ENCODE data around the gene STXBP5L. TPM values are rescaled to one million over a fixed set of nuclear protein-coding genes. Genes with fewer than 3 reads are reported as not detected.

Gene STXBP5L
- under 1 TPM; under 0.01 to 0.78 TPM for total RNA-seq

DNA sequence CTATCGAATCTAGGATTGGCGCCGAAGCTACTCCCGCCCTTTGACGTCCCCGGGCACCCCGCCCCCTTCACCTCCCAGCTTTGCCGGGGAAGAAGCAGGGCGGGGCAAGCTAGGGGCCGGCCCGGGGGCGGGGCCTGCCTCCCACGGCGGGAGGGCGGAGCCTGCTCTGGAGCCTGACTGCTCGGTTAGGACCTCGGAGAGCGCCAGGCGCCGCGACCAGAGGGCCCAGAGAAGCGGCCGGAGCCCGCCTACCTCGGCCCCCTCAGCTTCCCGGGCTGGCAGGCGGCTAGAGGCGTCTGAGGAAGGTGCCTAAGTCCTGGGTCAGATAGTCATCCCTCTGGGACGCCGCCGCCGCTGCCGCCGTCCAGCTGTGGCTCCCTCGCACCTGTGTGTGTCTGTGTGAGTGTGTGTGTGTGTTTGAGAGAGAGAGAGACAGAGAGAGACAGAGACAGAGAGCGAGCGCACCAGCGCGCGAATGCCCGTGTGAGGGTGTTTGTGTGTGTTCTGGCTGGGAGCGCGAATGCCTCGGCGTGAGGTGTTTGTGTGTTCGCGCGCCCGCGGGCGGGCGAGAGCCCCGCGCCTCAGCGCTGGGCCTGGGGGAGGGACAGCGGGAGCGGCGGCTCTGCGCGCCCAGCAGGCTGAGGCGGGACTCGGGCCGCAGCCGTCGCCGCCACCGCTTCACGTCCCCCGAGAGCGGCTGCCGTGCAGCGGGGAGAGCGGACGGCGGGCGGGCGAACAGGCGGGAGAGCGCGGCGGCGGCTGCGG lies at the start of gene STXBP5L:
STXBP5L (plus strand) TSS at position 176 of the 765 bp plus-strand sequence. CDS start 1,374 bp downstream, outside the sequence.
- DNase-seq = peak; percentile 89 to 96 (median 94)
- ATAC-seq = peak; percentile 97
- 1 to 2% methylated on average over 34 to 74 of the region's 83 CpGs for WGBS, 2 donors
- H3K27ac ChIP-seq = peak within 1 kb of the TSS in 3 of 4 donors; percentile 52 to 75 (median 58)
- intact Hi-C loops (cut with DNase I) = no loop called here
- peak in 2 of 3 donors; percentile 51 to 64 for TF ChIP-seq POLR2A (IDR thresholded peaks at IDR 0.05)
- TF ChIP-seq, protein P1, sequence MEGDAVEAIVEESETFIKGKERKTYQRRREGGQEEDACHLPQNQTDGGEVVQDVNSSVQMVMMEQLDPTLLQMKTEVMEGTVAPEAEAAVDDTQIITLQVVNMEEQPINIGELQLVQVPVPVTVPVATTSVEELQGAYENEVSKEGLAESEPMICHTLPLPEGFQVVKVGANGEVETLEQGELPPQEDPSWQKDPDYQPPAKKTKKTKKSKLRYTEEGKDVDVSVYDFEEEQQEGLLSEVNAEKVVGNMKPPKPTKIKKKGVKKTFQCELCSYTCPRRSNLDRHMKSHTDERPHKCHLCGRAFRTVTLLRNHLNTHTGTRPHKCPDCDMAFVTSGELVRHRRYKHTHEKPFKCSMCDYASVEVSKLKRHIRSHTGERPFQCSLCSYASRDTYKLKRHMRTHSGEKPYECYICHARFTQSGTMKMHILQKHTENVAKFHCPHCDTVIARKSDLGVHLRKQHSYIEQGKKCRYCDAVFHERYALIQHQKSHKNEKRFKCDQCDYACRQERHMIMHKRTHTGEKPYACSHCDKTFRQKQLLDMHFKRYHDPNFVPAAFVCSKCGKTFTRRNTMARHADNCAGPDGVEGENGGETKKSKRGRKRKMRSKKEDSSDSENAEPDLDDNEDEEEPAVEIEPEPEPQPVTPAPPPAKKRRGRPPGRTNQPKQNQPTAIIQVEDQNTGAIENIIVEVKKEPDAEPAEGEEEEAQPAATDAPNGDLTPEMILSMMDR (IDR thresholded peaks at IDR 0.05) = no peak
- H3K27me3 ChIP-seq = peaks cover 0 to 9% of the 10 kb centered on the region in 2 donors
- no peaks in the 10 kb centered on the region for H3K36me3 ChIP-seq (replicated peaks in 1 of 2; ENCODE audit: insufficient read depth in 1 of 2, low read depth in 2 of 2)
- no peaks in the 10 kb centered on the region for H3K9me3 ChIP-seq
- H3K4me3 ChIP-seq = peak within 1 kb of the TSS in 1 of 2 donors; percentile 54
- H3K4me1 ChIP-seq = peaks cover 11% of the 10 kb centered on the region

DNA sequence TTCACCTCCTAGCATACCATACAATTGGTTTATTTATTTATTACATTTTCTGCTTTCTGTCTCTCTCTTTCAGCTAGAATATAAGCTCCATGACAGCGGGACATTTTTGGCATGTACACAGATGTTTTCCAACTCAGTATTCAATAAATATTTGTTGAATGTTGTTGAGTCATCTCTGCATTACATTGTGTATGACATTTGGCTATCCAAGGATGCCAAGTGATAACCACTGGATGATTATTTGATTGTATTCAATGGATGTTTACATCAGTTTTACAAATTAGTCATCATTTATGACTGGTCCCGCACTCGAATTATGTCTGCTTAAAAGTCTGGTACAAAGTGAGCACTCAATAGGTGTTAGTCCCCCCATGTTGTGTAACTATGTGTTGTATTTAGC lies 49.5 kb upstream of the STXBP5L start:
- intact Hi-C loops (cut with DNase I) = no loop called here
- ATAC-seq = no peak

DNA sequence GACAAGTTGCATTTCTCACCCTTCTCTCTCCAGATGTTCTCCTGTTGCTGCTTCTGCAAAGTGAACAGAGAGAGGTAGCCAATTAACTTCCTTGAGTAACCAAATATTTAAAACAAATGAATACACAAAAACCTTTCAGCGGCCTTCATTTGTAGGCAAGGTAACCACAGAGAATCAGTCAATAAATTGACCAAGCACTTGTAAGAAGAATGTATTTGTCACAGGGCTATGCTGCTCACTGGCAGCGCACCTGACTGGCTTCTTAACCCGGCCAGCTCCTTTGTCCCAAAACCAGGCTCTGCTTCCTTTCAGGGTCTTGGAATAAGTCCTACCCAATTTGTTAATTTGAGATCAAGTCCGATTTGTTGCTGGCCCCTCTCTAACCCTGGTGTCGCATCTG lies 43.5 kb upstream of the STXBP5L start:
- Histone ChIP-seq H3K4me1 (no peaks in the 10 kb centered on the region), H3K27ac (no peak overlapping the region), H3K4me3 (no peak overlapping the region), H3K27me3 (no peaks in the 10 kb centered on the region), H3K9me3 (no peaks in the 10 kb centered on the region), H3K36me3 (replicated peaks in 1 of 2; ENCODE audit: insufficient read depth in 1 of 2, low read depth in 2 of 2) (no peaks in the 10 kb centered on the region)
- TF ChIP-seq POLR2A (IDR thresholded peaks at IDR 0.05) = no peak
- TF ChIP-seq, protein P1 (IDR thresholded peaks at IDR 0.05) = no peak
- ATAC-seq (no peak), DNase-seq (no peak)
- intact Hi-C loops (cut with DNase I) = no loop called here
- WGBS, 2 donors = 40 to 42% methylated on average over 5 of the region's 5 CpGs

More for the DNA sequence above, 49.5 kb upstream of the STXBP5L start:
- no peak overlapping the region for H3K4me3 ChIP-seq
- H3K36me3 ChIP-seq (replicated peaks in 1 of 2; ENCODE audit: insufficient read depth in 1 of 2, low read depth in 2 of 2) = no peaks in the 10 kb centered on the region
- 79% methylated on average over 3 of the region's 3 CpGs for WGBS, 2 donors
- H3K9me3 ChIP-seq = no peaks in the 10 kb centered on the region
- no peaks in the 10 kb centered on the region for H3K27me3 ChIP-seq
- no peak for DNase-seq
- no peak overlapping the region for H3K27ac ChIP-seq
- no peaks in the 10 kb centered on the region for H3K4me1 ChIP-seq
- TF ChIP-seq, protein P1 (IDR thresholded peaks at IDR 0.05) = no peak

DNA sequence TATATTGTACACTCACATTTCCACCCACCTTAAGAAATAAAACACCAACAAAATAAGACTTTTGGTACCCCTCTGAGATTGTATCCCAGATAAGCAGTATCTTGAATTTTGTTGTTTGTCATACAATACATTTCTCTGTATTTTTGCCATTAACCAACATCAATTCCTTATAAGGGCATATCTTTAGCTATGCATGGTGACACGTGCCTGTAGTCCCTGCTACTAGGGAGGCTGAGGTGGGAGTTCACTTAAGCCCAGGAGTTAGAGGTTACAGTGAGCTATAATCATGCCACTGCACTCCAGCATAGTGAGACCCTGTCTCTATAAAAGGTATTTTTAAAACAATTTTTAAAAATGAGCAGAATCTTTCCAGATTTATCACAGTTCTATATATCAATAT lies 32.5 kb upstream of the STXBP5L start:
- H3K9me3 ChIP-seq = no peaks in the 10 kb centered on the region
- WGBS, 2 donors = 71 to 82% methylated on average over 1 of the region's 1 CpG
- H3K4me3 ChIP-seq = no peak overlapping the region
- H3K27ac ChIP-seq = no peak overlapping the region
- intact Hi-C loops (cut with DNase I) = no loop called here
- H3K27me3 ChIP-seq = no peaks in the 10 kb centered on the region
- no peaks in the 10 kb centered on the region for H3K4me1 ChIP-seq
- TF ChIP-seq POLR2A (IDR thresholded peaks at IDR 0.05) = no peak
- TF ChIP-seq, protein P1 (IDR thresholded peaks at IDR 0.05) = no peak
- ATAC-seq (no peak), DNase-seq (no peak)
- H3K36me3 ChIP-seq (replicated peaks in 1 of 2; ENCODE audit: insufficient read depth in 1 of 2, low read depth in 2 of 2) = no peaks in the 10 kb centered on the region

DNA sequence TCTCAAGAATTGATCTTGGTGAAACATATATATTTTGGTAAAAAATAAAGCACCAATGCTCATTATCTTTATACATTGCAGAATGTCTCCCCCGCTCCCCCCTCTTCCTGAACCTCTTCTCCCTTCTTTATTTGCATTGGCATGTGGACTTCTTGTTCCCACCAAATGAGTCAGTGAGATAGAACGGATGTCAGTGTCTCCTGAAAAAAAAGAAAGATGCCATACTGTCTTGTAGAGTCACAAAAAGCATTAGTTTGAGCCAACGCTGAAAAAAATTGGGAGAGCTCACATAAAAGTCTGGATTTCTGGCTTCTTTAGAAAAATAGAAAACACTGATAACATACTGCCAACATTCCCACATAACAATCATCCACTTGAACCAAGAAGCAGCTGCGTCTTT lies 32.0 kb upstream of the STXBP5L start:
- intact Hi-C loops (cut with DNase I) = no loop called here
- no peaks in the 10 kb centered on the region for H3K9me3 ChIP-seq
- no peak for ATAC-seq
- no peaks in the 10 kb centered on the region for H3K27me3 ChIP-seq
- no peak for DNase-seq
- WGBS, 2 donors = 68% methylated on average over 4 of the region's 4 CpGs
- H3K4me1 ChIP-seq = no peaks in the 10 kb centered on the region
- TF ChIP-seq, protein P1 (IDR thresholded peaks at IDR 0.05) = no peak
- no peak for TF ChIP-seq POLR2A (IDR thresholded peaks at IDR 0.05)
- no peaks in the 10 kb centered on the region for H3K36me3 ChIP-seq (replicated peaks in 1 of 2; ENCODE audit: insufficient read depth in 1 of 2, low read depth in 2 of 2)
- H3K4me3 ChIP-seq = no peak overlapping the region
- H3K27ac ChIP-seq = no peak overlapping the region
